GM12878 (cell line): ENCODE data around the gene ARMC9. TPM values are rescaled to one million over a fixed set of nuclear protein-coding genes. Genes with fewer than 3 reads are reported as not detected.

Source experiments
- ATAC-seq: fragments of 200-7000 bp; cut with Tn5 transposase; 3 replicates; pipeline ENCODE4 v1.9.1; 2020; ENCODE audit warnings: mild to moderate bottlenecking, moderate library complexity
- BruUV-seq: library from RNA; stranded (reverse); fragments of 400-500 nt; replicated peaks from 2 replicates; lab custom pipeline; 2021; lab: Mats Ljungman, UMichigan
- CTCF ChIA-PET: fragments of 300-600 bp; sonication (Branson Sonifier 250); formaldehyde crosslinking; extraction: SDS; loops from one replicate; lab custom pipeline; 2021; ENCODE audit warnings: inconsistent platforms; lab: Yijun Ruan, JAX
- POLR2A ChIA-PET: fragments of 350-600 bp; formaldehyde crosslinking; extraction: SDS; loops from one replicate; lab custom pipeline; 2021; ENCODE audit warnings: inconsistent platforms; lab: Charles Lee
- RAD21 ChIA-PET: fragments of 300-600 bp; sonication (Branson Sonifier 250); formaldehyde crosslinking; loops from one replicate; lab custom pipeline; 2023; ENCODE audit warnings: antibody characterized with exemption; ENCODE audit not compliant: unreplicated experiment; lab: Charles Lee
- SMC1A ChIA-PET: fragments of 300-600 bp; sonication (Branson Sonifier 250); formaldehyde crosslinking; loops from one replicate; lab custom pipeline; 2023; ENCODE audit not compliant: unreplicated experiment, uncharacterized antibody; lab: Charles Lee
- DNase-seq: peaks from one replicate; pipeline ENCODE4 v3.0.0-alpha.2; 2011; ENCODE audit warnings: low read depth, low spot score
- FAIRE-seq: peaks from 3 replicates; lab custom pipeline; 2011; peaks lifted over from hg19 to GRCh38; lab: Jason Lieb, UNC
- H2AFZ ChIP-seq: 2 replicates; pipeline ENCODE4 v1.6.0; 2011; ENCODE audit warnings: low read depth, low read length, control low read depth; ENCODE audit not compliant: control insufficient read depth
- H3K27ac ChIP-seq: 2 replicates; pipeline ENCODE4 v1.5.1; 2011; ENCODE audit warnings: control low read depth; ENCODE audit not compliant: control insufficient read depth, insufficient read depth
- H3K27me3 ChIP-seq, 2 experiments: replicated peaks in 1 of 2; 2 replicates each; pipeline versions ENCODE4 v1.6.0 to v1.6.1; 2011; ENCODE audit warnings: low read length in 1 of 2; ENCODE audit not compliant: control insufficient read depth in 2 of 2, insufficient read depth in 2 of 2
- H3K36me3 ChIP-seq, 2 experiments: 2 replicates each; pipeline ENCODE4 v1.5.1; 2011; ENCODE audit warnings: low read length in 1 of 2; ENCODE audit not compliant: control insufficient read depth in 2 of 2, insufficient read depth in 2 of 2
- H3K4me1 ChIP-seq: 2 replicates; pipeline ENCODE4 v1.6.1; 2011; ENCODE audit warnings: mild to moderate bottlenecking, low read length, moderate library complexity, mixed read lengths; ENCODE audit not compliant: control insufficient read depth, insufficient read depth
- H3K4me2 ChIP-seq: 2 replicates; pipeline ENCODE4 v1.6.0; 2011; ENCODE audit warnings: control low read depth; ENCODE audit not compliant: control insufficient read depth, insufficient read depth
- H3K4me3 ChIP-seq: fragments of 200-600 bp; sonication (generic); 2 replicates; pipeline ENCODE4 v1.5.1; 2016
- H3K79me2 ChIP-seq: 2 replicates; pipeline ENCODE4 v1.6.0; 2011; ENCODE audit warnings: low read length; ENCODE audit not compliant: control insufficient read depth, insufficient read depth
- H3K9ac ChIP-seq: 2 replicates; pipeline ENCODE4 v1.8.0; 2011; ENCODE audit warnings: low read length, control low read depth, mixed read lengths; ENCODE audit not compliant: control insufficient read depth, insufficient read depth
- H3K9me3 ChIP-seq: replicated peaks from 3 replicates; pipeline ENCODE4 v1.5.1; 2011; ENCODE audit warnings: mild to moderate bottlenecking, low read length; ENCODE audit not compliant: control insufficient read depth, insufficient read depth
- H4K20me1 ChIP-seq: 2 replicates; pipeline ENCODE4 v1.6.0; 2011; ENCODE audit not compliant: control insufficient read depth, insufficient read depth
- BMI1 ChIP-seq: fragments of 450-650 bp; IDR thresholded peaks from 2 replicates; pipeline ENCODE4 v1.6.1; 2016; ENCODE audit warnings: mild to moderate bottlenecking, moderate library complexity, borderline replicate concordance
- HSF1 ChIP-seq: fragments of 150-350 bp; IDR thresholded peaks from 2 replicates; pipeline ENCODE4 v1.6.1; 2014; ENCODE audit warnings: mild to moderate bottlenecking, low read depth, low read length
- IRF4 ChIP-seq: IDR thresholded peaks from 2 replicates; pipeline ENCODE4 v1.6.1; 2011; ENCODE audit warnings: low read depth, low read length
- PBX3 ChIP-seq: IDR thresholded peaks from 2 replicates; pipeline ENCODE4 v1.6.1; 2011; ENCODE audit warnings: mild to moderate bottlenecking, low read depth, low read length, moderate library complexity; ENCODE audit not compliant: insufficient replicate concordance
- RELB ChIP-seq: fragments of 450-650 bp; IDR thresholded peaks from 2 replicates; pipeline ENCODE4 v1.6.1; 2017; ENCODE audit warnings: low read depth, mild to moderate bottlenecking, moderate library complexity
- SIX5 ChIP-seq: IDR thresholded peaks from 2 replicates; pipeline ENCODE4 v1.6.1; 2011; ENCODE audit warnings: mild to moderate bottlenecking, low read depth, low read length, moderate library complexity; ENCODE audit not compliant: severe bottlenecking
- SREBF1 ChIP-seq: IDR thresholded peaks from 2 replicates; pipeline ENCODE4 v1.6.1; 2012; ENCODE audit warnings: mild to moderate bottlenecking, low read length
- USF1 ChIP-seq: IDR thresholded peaks from 2 replicates; pipeline ENCODE4 v1.6.1; 2011; ENCODE audit warnings: borderline replicate concordance, low read depth, mild to moderate bottlenecking, moderate library complexity, mixed read lengths, low read length; ENCODE audit not compliant: insufficient read depth; ENCODE audit errors: extremely low read length
- ZBED1 ChIP-seq: IDR thresholded peaks from 2 replicates; pipeline ENCODE4 v1.6.1; 2016; ENCODE audit warnings: borderline replicate concordance
- WGBS: methylation state at CpG from one replicate; pipeline ENCODE4 v1.1.6; 2016; ENCODE audit warnings: low lambda C conversion rate; ENCODE audit not compliant: insufficient replicate concordance, insufficient coverage; ENCODE audit errors: missing lambda C conversion rate; 5-methylcytosine and 5-hydroxymethylcytosine counted together
- in situ Hi-C: fragments of 300-500 bp; cut with MboI; formaldehyde crosslinking; loops from 9 replicates; pipeline ENCODE4 v1.14.3; 2018; ENCODE audit warnings: mixed read lengths
- intact Hi-C: fragments of 100-400 bp; cut with micrococcal nuclease; formaldehyde crosslinking; loops from one replicate; pipeline ENCODE4 v1.14.2; 2022; ENCODE audit not compliant: unreplicated experiment
- polyA plus RNA-seq, 11 experiments: library from polyadenylated mRNA; depleted of rRNA in 4 of 11; unstranded in 6 of 11; stranded (reverse) in 5 of 11; fragments of >200 nt; fragmentation: Nextera tagmentation in 4 of 11; fragmentation: Illumina TruSeq in 1 of 11; extraction: Ambion mirVana in 4 of 11; extraction: Trizol in 1 of 11; gene quantifications; 1 replicate in 1 of 11; 2 replicates in 10 of 11; pipeline versions ENCODE4 v1.2.1 to v1.2.3, GENCODE V29; 2011 to 2016; ENCODE audit warnings: inconsistent platforms in 2 of 11, missing spikeins in 2 of 11, low read depth in 1 of 11
- total RNA-seq, 4 experiments: library from RNA; depleted of rRNA in 3 of 4; stranded (reverse); fragments of >200 nt in 3 of 4; fragmentation: Illumina TruSeq in 1 of 4; extraction: Trizol in 1 of 4; gene quantifications; 2 replicates each; pipeline versions ENCODE4 v1.2.1 to v1.2.3, GENCODE V29; 2013 to 2021

Gene ARMC9
- total and polyA plus RNA-seq, 10 of the 15 experiments (the other 5 are each of a cell fraction or from before 2014, with no cell fraction given): 3.8 to 21.8 (median 10.4) TPM

GRCh38 chr2:231359441-231359840, 161.0 kb downstream of the ARMC9 start:
- peaks cover 15% of the 10 kb centered on the region for H3K4me1 ChIP-seq
- POLR2A ChIA-PET: no interaction called here
- DNase-seq (no peak), ATAC-seq (no peak), FAIRE-seq (no peak)
- no peaks in the 10 kb centered on the region; a peak in 1 of 4 replicates for H3K36me3 ChIP-seq
- CTCF ChIA-PET: interaction anchor here (0.5 to 1.3 kb wide), 3 partner anchors 37 to 471 kb away, joined by 3 read pairs; no protein-coding TSS in a partner anchor
- H4K20me1 ChIP-seq: no peaks in the 10 kb centered on the region
- no peak overlapping the region for H3K4me3 ChIP-seq
- H3K27ac ChIP-seq: no peak overlapping the region
- H3K27me3 ChIP-seq: no peaks in the 10 kb centered on the region
- BruUV-seq: no TSS peak
- H3K9ac ChIP-seq: no peak overlapping the region
- SMC1A ChIA-PET: interaction anchor here (1.3 kb wide), 1 partner anchor 66 kb away, joined by 3 read pairs; no protein-coding TSS in a partner anchor
- in situ Hi-C loops: no loop called here
- no peak overlapping the region for H3K4me2 ChIP-seq
- H3K9me3 ChIP-seq: no peaks in the 10 kb centered on the region
- no peaks in the 10 kb centered on the region for H3K79me2 ChIP-seq
- TF ChIP-seq RELB (no peak), IRF4 (no peak), PBX3 (no peak), USF1 (no peak), ZBED1 (no peak), BMI1 (no peak), SREBF1 (no peak), HSF1 (no peak), SIX5 (no peak)
- RAD21 ChIA-PET: no interaction called here
- no peak overlapping the region for H2AFZ ChIP-seq
- WGBS: 54% methylated on average over 10 of the region's 10 CpGs
- intact Hi-C loops: no loop called here
